ENCODE measurements around the gene FLYWCH2.

FLYWCH2 gene

DNA sequence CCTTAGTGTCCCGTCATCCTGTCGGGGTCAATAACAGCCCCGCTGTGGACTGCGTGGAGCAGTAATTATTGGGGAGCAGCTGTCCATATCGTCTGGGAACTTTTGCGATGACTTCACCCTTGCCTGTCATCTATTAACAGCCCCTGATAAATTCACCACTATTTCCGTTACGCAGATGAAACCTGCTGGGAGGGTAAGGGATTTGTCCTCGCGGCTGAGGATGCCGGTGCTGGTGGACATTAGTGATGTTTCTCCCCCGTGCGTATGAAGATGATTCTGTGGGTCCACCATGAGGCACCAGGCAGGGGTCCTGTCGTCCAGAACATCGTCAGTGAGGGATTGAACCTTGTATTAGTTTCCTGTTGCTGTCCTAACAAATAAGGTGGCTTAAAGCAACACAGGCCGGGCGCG is 1.0 kb downstream of the FLYWCH2 start:
- DNase-seq: no peak

DNA sequence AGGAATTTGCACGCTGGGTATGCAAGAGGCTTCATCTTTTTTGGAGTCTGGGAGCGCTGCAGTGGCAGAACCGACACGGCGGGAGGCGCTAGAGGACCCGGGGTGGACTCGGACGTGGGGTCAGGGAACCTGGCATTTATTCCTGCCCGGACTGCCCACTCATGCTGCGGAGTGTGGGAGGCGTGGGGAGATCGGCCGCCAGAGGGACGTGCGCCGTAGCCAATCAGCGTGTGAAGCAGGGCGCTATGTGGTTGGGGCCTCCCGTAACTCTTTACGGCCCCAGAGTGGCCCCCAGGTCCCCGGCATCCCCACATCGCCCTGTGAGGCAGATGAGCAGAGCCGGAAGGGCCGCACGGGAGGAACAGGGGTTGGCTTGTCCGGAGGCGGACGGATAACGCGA is 11.2 kb downstream of the FLYWCH2 start:
- DNase-seq: no peak

DNA sequence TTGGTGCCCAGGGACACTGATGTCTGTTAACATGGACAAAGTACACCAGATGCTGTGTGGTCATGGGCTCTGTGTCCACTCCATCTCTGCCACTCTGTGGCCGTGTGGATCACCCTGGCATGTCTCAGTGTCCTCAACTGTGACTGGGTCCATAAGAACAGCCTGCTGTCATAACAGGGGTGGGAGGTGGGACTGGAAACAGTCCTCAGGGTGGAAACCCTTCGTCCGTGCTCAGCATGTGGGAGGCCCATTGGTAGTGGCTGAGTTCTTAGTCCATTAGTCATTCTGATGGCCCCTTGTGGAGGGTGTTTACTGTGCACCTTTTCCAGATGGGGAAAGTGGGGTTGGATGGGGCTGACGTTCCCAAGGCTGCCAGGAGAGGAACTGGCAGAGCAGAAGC is 12.8 kb downstream of the FLYWCH2 start:
- no peak for DNase-seq

DNA sequence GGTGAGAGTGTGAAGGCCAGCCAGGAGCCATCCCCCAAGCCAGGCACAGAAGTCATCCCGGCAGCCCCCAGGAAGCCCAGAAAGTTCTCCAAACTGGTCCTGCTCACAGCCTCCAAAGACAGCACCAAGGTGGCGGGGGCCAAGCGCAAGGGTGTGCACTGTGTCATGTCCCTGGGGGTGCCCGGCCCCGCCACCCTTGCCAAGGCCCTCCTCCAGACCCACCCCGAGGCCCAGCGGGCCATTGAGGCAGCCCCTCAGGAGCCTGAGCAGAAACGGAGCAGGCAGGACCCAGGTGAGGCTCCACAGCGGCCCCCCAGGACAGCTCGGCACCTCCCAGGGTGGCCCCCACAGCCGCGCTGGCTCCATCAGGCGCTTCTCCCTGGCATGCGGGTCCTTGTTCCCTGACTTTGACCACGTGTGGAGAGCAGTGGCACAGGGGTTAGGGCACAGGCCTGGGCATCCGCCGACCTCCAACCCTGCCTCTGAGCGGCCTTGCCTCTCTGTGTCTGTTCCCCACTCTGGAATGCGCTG is 13.5 kb downstream of the FLYWCH2 start:
- no peak for DNase-seq

DNA sequence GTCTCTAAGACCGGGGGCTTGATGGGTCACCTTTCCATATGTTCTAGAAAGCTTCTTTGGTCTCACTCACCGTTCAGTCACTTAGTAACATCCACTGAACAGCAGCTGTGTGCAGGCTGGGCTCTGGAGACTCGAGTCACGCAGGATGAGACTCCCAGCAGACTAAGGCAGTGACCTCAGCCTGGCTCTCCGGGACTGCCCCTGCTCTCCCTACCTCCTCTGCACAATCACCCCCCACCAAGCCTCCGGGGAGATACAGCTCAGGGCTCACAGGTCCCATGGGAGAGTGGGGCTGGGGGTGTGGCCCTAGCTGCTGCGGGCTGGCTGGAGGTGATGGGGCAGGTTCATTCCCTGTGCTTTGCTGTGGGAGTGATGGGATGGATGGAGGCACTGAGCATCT is 14.1 kb downstream of the FLYWCH2 start:
- no peak for DNase-seq

DNA sequence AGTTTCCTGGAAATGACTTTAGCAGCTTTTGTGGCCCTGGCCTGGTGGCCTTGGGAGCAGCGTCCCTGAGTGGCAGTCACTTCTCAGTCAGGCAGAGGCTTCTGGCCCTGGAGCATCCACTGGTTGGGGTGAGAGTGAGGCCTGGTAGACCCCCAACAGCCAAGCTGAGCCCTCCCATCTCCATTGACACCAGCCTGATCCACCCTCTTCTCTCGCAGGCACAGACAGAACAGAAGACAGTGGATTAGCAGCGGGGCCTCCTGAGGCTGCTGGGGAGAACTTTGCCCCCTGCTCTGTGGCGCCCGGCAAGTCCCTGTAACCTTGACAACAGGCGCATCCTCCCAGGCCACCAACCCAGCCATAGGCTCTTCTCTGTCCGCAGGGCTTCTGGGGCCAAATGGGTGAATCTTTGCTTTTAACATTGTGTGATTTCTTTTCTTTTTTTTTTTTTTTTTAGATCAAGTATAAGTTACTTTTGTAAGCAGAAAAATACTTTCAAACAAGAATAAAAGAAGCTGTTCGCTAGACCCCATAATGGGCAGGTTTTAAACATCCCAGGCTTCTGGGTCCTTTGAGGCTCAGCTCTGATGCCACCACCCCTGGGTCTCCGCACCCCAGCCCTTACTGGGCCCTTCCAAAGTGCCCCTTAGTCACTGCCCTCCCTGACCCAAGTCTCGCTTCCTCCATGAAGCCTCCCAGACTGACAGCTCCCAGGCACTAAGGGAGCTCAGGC is 16.0 kb downstream of the FLYWCH2 start:
- DNase-seq: no peak

DNA sequence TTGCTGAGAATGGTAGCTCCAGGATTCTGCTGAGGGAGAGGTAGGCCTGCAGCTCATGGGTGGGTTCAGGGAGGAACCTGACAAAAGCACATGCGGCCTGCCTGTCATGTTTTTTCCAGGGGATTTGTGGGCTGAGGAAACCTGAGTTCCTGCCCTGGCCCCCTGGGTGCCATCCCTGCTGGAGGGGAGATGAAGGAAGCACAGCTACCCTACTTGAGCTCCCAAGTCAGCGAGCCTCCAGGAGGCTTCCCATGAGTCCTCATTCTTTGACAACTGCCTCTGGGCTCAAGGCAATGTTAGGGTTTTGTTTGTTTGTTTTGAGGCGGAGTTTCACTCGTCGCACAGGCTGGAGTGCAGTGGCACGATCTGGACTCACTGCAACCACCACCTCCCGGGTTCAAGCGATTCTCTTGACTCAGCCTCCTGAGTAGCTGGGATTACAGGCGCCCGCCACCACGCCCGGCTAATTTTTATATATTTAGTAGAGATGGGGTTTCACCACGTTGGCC is 16.6 kb downstream of the FLYWCH2 start:
- no peak for DNase-seq

DNA sequence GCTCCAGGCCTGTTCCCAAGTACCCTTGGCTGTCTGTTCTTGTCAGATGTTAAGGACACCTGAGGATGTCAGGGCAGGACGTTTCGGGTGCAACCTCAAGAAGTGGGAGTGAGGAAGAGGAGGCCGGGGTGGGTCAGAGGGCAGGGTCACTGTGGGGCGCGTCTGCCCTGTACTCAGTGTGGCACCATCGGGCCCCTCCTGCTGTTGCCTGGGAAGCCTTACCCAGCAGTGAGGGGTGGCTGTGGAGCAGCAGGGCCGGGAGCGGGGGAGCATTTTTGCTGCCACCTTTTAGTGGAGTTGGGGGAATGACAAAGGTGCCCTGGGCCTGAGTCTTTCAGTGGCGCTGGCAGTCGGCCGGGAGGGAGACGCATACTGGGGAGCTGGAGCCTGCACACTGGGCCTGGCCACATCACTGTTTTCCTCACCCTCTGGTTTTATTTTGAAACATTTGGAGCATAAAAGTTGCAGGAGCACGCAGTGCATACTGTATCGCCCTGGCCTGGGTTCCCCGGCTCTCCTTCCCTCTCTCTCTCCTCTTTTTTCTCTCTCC is 17.6 kb downstream of the FLYWCH2 start:
- DNase-seq: no peak

DNA sequence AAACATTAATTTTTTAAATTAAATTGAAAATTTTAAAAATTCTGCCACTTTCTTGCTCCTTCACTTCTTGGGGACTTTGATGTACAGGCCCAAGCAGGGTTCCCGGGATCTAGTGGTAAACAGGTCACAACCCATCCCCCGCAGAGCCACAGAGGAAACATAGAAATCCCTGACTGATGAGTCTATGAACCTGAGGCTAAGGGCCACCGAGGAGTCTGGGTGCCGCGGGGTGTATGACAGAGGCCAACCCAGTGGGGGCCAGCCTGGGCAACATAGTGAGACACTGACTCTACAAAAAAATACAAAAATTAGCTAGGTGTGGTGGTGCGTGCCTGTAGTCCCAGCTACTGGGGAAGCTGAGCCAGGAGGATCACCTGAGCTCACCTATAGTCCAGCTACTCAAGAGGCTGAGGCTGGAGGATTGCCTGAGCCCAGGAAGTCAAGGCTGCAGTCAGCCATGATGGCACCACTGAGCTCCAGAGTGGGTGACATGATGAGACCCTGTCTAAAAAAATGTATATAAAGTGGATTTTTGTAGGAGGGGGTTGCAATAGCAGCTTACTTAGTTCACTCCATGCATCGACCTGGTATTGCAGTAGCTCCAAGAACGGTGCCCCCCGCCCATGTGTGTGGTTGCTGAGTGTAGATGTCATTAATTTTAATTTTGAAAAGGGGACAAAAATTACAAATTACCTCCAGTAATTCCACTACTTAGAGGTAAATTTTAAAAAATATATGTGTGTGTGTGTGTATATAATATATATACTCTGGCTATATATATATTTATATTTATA is 19.5 kb downstream of the FLYWCH2 start:
- no peak for DNase-seq

DNA sequence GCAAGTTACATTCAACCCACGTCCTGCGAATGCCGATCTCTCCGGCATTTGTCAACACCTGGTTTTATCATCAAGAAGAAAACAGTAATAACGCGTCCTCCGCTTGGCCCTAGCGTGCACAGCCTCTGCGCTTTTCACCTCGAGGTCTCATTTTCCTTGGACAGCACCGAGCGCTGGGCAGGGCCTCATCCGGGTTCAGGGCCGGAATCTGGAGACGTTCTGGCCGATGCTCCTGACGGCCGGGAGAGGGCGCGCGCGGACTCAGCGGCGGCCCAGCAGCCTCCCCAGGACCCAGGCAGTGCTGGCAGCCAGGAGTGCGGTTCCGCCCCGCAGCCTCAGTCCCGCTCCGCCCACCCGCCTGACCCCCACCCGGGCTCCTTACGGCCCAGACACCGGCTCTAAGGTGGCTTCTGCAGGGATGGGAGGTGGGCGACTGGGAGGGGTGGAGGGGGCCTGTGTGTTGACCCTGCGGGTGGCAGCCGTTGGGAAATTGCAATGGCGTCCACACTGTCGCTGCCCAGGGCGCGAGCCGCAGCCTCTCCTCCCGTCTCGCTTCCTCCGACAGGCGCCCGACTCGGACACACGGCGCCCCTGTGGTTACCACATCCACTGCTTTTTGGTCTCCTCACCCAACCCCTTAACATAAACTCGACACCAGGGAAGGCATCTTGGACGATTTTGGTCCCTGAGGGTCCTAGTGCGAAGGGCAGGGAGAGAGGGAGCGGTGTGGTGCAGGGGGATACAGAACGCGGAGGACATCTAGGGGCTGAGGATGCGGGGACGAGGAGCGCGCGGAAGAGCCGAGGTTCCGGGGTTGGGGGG is 21.3 kb downstream of the FLYWCH2 start:
- DNase-seq: peak; percentile 89

DNA sequence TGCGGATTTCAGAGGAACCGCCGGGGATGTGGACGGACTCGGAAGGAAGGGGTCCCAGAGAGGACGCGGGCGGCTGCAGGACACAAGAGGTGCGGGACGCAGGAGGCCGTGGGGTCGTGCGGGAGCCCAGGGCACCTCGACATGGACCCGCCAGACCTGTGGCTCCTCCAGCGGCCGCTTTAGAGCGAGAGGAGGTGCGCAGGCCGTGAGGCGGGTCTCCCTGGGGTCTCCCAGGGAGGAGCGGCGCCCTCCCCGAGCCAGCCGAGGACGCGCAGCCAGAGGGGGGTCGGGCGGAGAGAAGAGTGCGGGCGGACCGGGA is 21.9 kb downstream of the FLYWCH2 start:
- no peak for DNase-seq

DNA sequence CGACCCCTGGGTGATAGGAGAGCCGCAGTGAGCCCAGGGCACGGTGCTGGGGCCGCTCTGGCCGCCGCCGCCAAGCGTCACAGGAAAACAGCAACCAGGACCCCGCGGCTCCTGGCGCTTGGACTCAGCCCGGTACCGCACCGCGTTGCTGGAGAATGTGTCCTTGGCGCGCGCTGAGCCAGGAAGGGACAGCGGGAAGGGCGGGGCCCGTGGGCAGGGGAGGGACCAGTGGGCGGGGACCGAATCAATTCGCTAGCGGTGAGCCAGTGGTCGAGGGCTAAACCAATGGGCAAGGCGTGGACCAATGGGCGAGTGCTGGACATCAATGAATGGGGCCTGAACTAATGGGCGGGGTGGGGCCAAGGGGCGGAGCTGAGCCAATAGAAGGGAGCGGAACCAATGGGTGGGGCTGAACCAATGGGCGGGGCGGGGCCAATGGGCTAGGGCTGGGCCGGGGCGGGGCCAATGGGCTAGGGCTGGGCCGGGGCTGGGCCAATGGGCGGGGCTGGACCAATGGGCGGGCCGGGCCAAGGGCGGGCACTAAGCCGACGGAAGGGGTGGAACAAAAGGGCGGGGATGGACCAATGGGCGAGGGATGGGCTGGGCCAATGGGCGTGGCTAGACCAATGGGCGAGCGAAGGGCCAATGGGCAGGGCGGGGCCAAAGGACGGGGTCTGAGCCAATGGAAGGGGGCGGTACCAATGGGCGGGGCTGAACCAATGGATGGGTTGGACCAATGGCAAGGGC is 22.4 kb downstream of the FLYWCH2 start:
- DNase-seq: peak; percentile 98

DNA sequence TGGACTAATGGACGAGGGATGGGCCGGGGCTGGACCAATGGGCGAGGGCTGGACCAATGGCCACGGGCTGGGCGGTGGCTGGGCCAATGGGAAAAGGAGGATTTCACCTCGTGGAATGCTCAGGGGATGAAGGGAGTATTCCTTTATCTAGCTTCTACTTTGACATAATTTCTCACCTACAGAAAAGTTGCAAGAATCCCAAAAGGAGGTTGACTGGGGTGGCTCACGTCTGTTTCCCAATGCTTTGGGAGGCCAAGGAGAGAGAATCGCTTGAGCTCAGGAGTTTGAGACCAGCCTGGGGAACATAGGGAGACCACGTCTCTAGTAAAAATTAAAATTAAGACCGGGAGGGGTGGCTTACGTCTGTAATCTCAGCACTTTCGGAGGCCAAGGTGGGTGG is 23.0 kb downstream of the FLYWCH2 start:
- no peak for DNase-seq

DNA sequence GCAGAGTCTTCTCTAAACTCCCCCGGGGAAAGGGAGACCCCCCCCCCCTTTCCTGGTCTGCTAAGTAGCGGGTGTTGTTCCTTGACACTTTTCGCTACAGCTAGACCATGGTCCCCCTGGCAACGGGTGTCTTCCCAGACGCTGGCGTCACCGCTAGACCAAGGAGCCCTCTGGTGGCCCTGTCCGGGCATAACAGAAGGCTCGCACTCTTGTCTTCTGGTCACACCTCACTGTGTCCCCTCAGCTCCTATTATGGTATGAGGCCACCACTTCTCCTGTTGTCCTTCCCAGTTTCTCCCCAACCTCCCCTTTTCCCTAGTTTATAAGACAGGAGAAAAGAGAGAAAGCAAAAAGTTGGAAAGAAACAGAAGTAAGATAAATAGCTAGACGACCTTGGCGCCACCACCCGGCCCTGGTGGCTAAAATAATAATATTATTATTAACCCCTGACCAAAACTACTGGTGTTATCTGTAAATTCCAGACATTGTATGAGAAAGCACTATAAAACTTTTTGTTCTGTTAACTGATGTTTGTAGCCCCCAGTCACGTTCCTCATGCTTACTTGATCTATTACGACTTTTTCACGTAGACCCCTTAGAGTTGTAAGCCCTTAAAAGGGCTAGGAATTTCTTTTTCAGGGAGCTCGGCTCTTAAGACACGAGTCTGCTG is 24.2 kb downstream of the FLYWCH2 start:
- peak; percentile 67 for DNase-seq

DNA sequence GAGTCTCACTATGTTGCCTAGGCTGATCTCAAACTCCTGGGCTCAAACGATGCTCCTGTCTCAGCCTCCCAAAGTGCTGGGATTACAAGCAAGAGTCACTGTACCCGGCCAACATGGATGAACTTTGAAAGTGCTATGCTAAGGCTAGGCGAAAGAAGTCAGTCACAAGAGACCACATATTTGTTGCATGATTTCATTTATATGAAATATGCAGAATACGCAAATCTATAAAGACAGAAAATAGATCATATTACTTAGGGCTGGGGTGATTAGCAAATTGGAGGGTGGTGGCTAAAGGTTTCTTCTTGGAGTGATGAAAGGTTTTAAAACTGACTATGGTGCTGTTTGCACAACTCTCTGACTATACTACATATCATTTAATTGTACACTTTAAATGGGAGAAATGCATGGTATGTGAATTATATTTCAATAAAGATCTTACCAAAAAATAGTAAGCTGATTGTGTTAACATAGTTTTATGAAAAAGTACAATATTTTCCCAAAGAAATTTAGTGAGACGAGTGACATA is 27.5 kb downstream of the FLYWCH2 start:
- no peak for DNase-seq

DNA sequence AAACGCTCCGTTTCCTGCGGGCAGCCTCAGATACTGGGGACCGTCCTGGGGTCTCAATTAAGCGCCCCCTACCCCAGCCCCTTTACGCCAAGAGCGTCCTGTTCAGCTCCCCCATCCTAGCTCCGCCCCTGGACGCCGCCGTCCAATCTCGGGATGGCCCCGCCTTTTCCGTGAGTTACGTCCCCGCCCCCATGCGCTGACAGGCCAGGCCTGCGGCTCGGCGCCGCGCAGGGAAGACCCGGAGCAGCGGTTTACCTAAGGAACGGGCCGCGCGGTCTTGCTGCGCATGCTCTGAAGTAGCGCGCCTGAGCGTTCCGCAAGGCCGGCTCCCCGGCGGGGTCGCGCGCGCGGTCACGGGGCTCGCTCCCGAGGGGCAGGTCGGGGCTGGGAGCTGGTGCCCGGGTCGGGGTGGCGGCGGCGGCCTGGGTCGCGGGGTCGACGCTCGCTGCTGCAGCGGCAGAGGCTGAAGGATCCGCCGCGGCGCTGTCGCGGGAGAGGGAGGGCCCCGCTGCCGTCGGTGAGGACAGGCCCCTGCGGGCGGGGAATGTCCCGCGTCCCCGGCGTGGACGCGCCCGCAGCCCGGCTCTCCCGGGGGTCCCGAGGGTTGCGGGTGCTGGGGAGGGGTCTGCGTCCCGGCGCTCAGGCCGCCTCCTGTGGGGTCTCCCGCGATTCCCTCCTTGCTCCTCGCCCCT is 28.8 kb downstream of the FLYWCH2 start, which contains the start of gene FLYWCH1:
Gene FLYWCH1 (plus strand): TSS at position 294 of the 692 bp plus-strand sequence. CDS start 17,755 bp downstream, outside the sequence.
- DNase-seq: peak; percentile 99

DNA sequence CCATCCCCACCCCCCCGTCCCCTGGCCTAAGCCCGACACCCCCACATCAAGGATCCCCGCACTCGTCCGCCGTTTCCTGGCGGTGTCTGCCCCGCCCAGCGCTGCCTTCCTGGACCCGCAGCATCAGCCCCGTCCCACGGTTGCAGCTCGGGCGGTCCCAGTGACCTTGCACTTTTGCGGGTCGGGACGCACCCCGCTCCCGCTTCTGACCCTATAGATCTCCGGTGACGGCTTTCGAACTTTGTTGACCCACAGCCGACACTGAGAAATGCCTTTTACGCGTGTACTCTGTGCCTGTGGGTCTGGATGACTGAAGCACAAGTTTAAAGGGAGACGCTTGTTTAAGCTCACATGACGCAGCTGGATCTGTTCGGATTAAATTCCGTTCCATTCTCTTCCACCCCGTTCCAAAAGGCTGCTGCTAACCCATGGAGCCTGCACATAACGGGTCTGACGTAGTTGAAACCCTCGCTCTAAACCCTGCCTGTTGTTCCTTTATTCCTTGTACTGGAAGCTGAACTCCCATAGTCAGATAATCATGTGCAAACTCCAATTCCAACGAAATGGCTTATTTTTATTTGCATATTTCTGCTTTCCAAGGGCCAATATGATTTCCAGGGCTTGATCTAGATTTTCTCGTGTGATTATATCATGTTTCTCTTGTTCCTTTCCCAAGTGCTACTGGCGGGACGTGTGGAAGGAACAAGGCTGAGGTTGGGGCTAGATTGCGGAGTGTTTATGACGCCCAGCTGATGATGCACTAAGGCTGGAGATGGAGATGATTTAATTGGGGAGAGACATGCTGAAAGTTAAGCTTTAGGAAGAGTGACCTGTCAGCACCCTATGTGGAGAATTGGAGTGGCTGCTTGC is 29.6 kb downstream of the FLYWCH2 start:
- DNase-seq: peak; percentile 67

DNA sequence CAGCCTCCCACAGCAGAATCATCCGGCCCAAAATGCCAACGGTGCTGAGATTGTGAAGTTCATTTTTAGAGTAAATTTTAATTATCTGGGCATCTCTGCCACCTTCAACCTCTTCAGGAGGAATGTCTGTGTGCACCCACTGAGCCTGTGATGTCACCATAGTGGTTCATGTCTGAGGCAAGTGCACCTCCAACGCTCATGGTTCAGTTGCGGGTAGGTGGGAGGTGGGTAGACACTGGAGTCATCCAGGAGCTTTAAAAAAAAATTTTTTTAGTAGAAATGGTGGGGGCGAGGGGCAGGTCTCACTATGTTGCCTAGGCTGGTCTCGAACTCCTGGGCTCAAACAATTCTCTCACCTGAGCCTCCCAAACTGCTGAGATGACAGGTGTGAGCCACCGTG is 30.6 kb downstream of the FLYWCH2 start:
- no peak for DNase-seq

DNA sequence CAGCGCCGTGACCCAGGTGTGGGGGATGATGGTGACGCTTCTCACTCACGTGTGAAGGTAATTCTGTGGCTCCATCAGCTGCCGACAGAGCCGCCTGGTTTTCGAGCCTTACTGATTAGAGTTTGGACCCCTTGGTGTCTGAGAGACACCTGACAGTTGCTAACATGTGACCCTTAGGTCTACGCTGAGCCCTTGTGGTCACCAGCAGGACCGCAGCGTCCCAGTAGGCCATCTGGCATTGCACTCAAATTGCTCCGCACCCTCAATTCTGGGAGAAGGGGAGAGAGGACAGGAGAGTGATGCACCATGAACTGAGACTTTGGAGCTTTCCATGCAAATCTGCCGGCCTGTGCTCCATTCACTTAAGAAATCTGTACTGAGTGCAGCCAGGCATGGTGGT is 31.2 kb downstream of the FLYWCH2 start:
- DNase-seq: no peak
